ENCODE data around the gene GNA12. TPM values are rescaled to one million over a fixed set of nuclear protein-coding genes. Genes with fewer than 3 reads are reported as not detected.

GNA12 gene
- total RNA-seq, 1 experiment from 2014 or later = 15.0 TPM

GRCh38 chr7:2803342-2803692, 40.8 kb downstream of the GNA12 start:
- POLR2A ChIA-PET (ENCODE audit: unreplicated experiment) = no interaction called here
- Histone ChIP-seq H3F3A (ENCODE audit: low read length, unreplicated experiment) (peaks cover 4% of the 10 kb centered on the region), H2AFZ (ENCODE audit: low read length) (peak overlapping the region; percentile 69), H3K4me1 (ENCODE audit: insufficient read depth, low read length) (peaks cover 45% of the 10 kb centered on the region), H3K4me2 (ENCODE audit: low read length) (peak overlapping the region; percentile 84), H3K9me2 (replicated peaks; ENCODE audit: low read length) (no peaks in the 10 kb centered on the region), H3K79me2 (ENCODE audit: low read length) (peaks cover 92% of the 10 kb centered on the region), H3K4me3 (ENCODE audit: low read length) (peak overlapping the region; percentile 56), H3K27me3 (ENCODE audit: low read length) (no peaks in the 10 kb centered on the region), H3K9ac (ENCODE audit: low read length) (peak overlapping the region; percentile 74), H4K20me1 (ENCODE audit: low read length) (no peaks in the 10 kb centered on the region), H3K27ac (ENCODE audit: low read length) (peak overlapping the region; percentile 92), H3K9me3 (ENCODE audit: low read length) (no peaks in the 10 kb centered on the region), H3K36me3 (ENCODE audit: low read depth, low read length) (no peaks in the 10 kb centered on the region)
- peak; percentile 15 for DNase-seq
- intact Hi-C loops (cut with micrococcal nuclease) = loop anchor here (2.0 to 5.0 kb wide), 2 partner anchors 17 to 39 kb away; partner anchors contain the start of gene GNA12
- TF ChIP-seq CTCF (conservative IDR thresholded peaks at IDR 0.05; ENCODE audit: low read depth, low read length) (no peak), EZH2 (IDR thresholded peaks at IDR 0.05; ENCODE audit: low read length, unreplicated experiment) (no peak), EZH2phosphoT487 (IDR thresholded peaks at IDR 0.05; ENCODE audit: borderline replicate concordance, low read length) (no peak)
- CTCF ChIA-PET = interaction anchor here (1.2 kb wide), 1 partner anchor 18 kb away, joined by 3 read pairs; no protein-coding TSS in a partner anchor
- peak; percentile 8 for ATAC-seq
- BruUV-seq (replicated peaks) = no TSS peak

- peak; percentile 87 for DNase-seq
- H3K27ac ChIP-seq (ENCODE audit: low read length) = peak overlapping the region; percentile 92
- TF ChIP-seq EZH2 (IDR thresholded peaks at IDR 0.05; ENCODE audit: low read length, unreplicated experiment) = no peak
- no peak for TF ChIP-seq EZH2phosphoT487 (IDR thresholded peaks at IDR 0.05; ENCODE audit: borderline replicate concordance, low read length)
- no peak for TF ChIP-seq CTCF (conservative IDR thresholded peaks at IDR 0.05; ENCODE audit: low read depth, low read length)
- H3K27me3 ChIP-seq (ENCODE audit: low read length) = no peaks in the 10 kb centered on the region
- H3K9ac ChIP-seq (ENCODE audit: low read length) = peak overlapping the region; percentile 74
- no peaks in the 10 kb centered on the region for H3K36me3 ChIP-seq (ENCODE audit: low read depth, low read length)
- H3K9me3 ChIP-seq (ENCODE audit: low read length) = no peaks in the 10 kb centered on the region
- TSS peak; percentile 97 for BruUV-seq (replicated peaks)
- intact Hi-C loops (cut with micrococcal nuclease) = loop anchor here (1.0 to 5.0 kb wide), 4 partner anchors 18 to 44 kb away; partner anchors contain the start of gene GNA12
- H3F3A ChIP-seq (ENCODE audit: low read length, unreplicated experiment) = peaks cover 4% of the 10 kb centered on the region
- H3K4me3 ChIP-seq (ENCODE audit: low read length) = peak overlapping the region; percentile 56
- peaks cover 41% of the 10 kb centered on the region for H3K4me1 ChIP-seq (ENCODE audit: insufficient read depth, low read length)
- peak overlapping the region; percentile 69 for H2AFZ ChIP-seq (ENCODE audit: low read length)
- ChIA-PET CTCF (interaction anchor here (0.6 to 1.2 kb wide), 6 partner anchors 19 to 45 kb away, joined by 3 to 5 read pairs (median 4); no protein-coding TSS in a partner anchor), POLR2A (ENCODE audit: unreplicated experiment) (interaction anchor here (0.6 kb wide), 1 partner anchor 78 kb away, joined by 3 read pairs; no protein-coding TSS in a partner anchor)
- peaks cover 92% of the 10 kb centered on the region for H3K79me2 ChIP-seq (ENCODE audit: low read length)
- no peaks in the 10 kb centered on the region for H4K20me1 ChIP-seq (ENCODE audit: low read length)
- H3K9me2 ChIP-seq (replicated peaks; ENCODE audit: low read length) = no peaks in the 10 kb centered on the region
- peak; percentile 80 for ATAC-seq
- H3K4me2 ChIP-seq (ENCODE audit: low read length) = peak overlapping the region; percentile 84
Observed at GRCh38 chr7:2802504-2803341, 41.4 kb downstream of the GNA12 start.

Measured in PC-3 (cell line).